ENCODE results near the gene KEL.

The KEL gene

DNA sequence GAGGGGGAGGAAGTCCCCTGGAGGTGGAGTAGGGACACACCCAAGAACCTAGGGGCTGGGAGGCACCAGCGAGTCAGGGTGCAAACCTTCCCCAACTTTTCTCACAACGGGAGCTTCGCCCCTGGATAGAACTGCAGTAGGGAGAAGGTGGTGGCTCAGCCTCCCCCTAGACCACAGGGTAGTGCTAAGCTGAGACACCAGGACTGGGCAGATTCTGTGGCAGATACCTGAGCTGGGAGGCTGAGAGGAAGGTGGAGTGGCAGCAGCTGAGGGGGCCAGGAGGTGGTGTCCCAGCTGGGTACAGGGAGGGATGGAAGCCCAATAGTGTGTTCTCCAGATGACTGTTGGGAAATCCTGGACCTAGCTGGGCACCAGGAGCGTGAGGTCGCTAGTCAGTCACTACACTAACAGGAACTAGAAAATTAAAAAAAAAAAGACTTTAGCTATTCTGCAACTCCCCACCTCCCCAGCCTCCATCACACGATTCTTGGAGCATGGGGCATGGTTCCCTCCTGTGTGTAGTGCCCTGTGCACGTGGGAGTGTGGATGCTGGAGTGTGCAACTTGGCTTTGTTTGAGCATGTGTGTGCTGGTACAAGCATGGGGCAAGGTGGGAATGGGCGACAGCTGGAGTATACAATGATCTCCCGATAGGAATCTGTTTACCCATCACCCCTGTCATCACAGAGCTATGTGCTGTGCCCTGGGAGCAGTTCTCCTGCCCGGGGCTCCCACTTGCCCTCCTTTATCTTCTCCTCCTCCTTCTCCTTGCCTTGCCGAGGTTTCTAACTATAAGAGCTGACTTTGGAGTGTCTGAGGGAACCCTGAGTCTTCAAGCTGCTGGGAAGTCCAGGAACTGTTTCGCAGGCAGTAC, 67.8 kb downstream of the KEL start:
- no peak overlapping the region for H3K4me3 ChIP-seq (ENCODE audit: low read depth in 1 of 2, low read length in 2 of 2)

DNA sequence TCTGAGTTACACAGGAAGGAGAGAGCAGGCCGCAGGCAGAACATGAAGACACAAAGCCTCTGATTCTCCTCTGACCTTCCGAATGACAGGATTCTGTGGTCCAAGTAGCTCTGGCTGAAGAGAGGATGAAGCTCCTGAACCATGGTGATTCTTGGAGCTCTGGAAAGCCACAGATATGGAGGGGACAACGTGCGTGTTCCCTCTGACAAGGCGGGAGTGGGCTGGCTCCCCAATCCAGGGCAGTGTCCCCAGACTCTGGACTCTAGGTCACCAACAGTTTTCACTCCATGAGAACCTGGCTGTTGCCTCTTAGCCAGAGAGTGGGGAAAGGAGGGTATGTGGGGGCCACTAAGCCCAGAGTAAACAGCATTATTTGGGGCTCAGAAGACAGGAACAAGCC, 69.2 kb downstream of the KEL start:
- Histone ChIP-seq H3K27ac (ENCODE audit: low read depth, low read length) (no peak overlapping the region), H3K4me3 (ENCODE audit: low read depth in 1 of 2, low read length in 2 of 2) (no peak overlapping the region), H3K4me1 (ENCODE audit: control insufficient read depth in 1 of 2, insufficient read depth in 2 of 2, low read length in 2 of 2) (peaks cover 40 to 46% of the 10 kb centered on the region in 2 donors), H3K9me3 (ENCODE audit: control insufficient read depth in 1 of 2, low read length in 2 of 2) (no peaks in the 10 kb centered on the region), H3K9ac (ENCODE audit: low read depth in 1 of 2, low read length in 2 of 2) (no peak overlapping the region), H3K27me3 (ENCODE audit: control insufficient read depth in 1 of 2, insufficient read depth in 2 of 2, low read length in 2 of 2) (peaks cover 0 to 8% of the 10 kb centered on the region in 2 donors), H3K36me3 (ENCODE audit: control insufficient read depth in 1 of 2, insufficient read depth in 2 of 2, low read length in 2 of 2) (no peaks in the 10 kb centered on the region)

More for the DNA sequence above, 67.8 kb downstream of the KEL start:
- H3K36me3 ChIP-seq (ENCODE audit: control insufficient read depth in 1 of 2, insufficient read depth in 2 of 2, low read length in 2 of 2), result no peaks in the 10 kb centered on the region
- no peak overlapping the region for H3K27ac ChIP-seq (ENCODE audit: low read depth, low read length)
- no peaks in the 10 kb centered on the region for H3K9me3 ChIP-seq (ENCODE audit: control insufficient read depth in 1 of 2, low read length in 2 of 2)
- peaks cover 0 to 8% of the 10 kb centered on the region in 2 donors for H3K27me3 ChIP-seq (ENCODE audit: control insufficient read depth in 1 of 2, insufficient read depth in 2 of 2, low read length in 2 of 2)
- H3K4me1 ChIP-seq (ENCODE audit: control insufficient read depth in 1 of 2, insufficient read depth in 2 of 2, low read length in 2 of 2), result peaks cover 43 to 50% of the 10 kb centered on the region in 2 donors
- H3K9ac ChIP-seq (ENCODE audit: low read depth in 1 of 2, low read length in 2 of 2), result no peak overlapping the region

DNA sequence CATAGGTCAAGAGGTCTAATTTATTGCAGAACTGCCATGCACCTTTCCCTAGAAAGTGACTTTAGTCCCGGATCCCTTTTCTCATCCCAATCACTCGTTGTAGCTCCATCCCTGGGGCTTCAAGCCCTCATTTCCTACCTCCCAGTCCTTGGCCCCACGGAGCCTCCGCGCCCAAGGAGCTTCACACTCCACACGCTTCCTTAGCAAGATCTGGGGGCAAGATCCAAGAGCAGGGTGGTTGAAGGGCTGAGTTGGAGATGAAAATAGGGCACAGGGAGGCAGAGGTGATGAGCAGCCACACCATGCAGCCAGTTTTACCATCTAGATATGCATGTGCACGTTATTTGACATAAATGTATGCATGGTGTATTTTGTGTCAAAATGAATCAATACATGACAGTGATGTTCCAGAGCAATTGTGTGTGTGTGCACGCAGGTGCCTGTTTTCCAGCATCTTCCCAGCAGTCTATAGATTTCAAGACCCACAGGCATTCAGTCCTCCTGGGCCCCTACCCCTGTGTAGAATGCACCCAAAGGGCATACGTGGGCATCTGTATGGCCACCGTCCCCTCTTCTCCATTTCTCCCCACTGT, 70.6 kb downstream of the KEL start:
- Histone ChIP-seq H3K4me3 (ENCODE audit: low read depth in 1 of 2, low read length in 2 of 2) (no peak overlapping the region), H3K27me3 (ENCODE audit: control insufficient read depth in 1 of 2, insufficient read depth in 2 of 2, low read length in 2 of 2) (peaks cover 0 to 8% of the 10 kb centered on the region in 2 donors), H3K36me3 (ENCODE audit: control insufficient read depth in 1 of 2, insufficient read depth in 2 of 2, low read length in 2 of 2) (no peaks in the 10 kb centered on the region), H3K9me3 (ENCODE audit: control insufficient read depth in 1 of 2, low read length in 2 of 2) (no peaks in the 10 kb centered on the region), H3K27ac (ENCODE audit: low read depth, low read length) (no peak overlapping the region), H3K4me1 (ENCODE audit: control insufficient read depth in 1 of 2, insufficient read depth in 2 of 2, low read length in 2 of 2) (peaks cover 54% of the 10 kb centered on the region in 2 donors), H3K9ac (ENCODE audit: low read depth in 1 of 2, low read length in 2 of 2) (no peak overlapping the region)
